Mesothelial cell of epicardium (in vitro differentiated cells): Measurements from ENCODE around the gene OR2H2. TPM values are rescaled to one million over a fixed set of nuclear protein-coding genes. Genes with fewer than 3 reads are reported as not detected.

Source experiments
- DNase-seq, 2 experiments: peaks; one replicate each; pipeline ENCODE4 v3.0.0; 2021; ENCODE audit warnings: low spot score in 2 of 2; ENCODE audit not compliant: unreplicated experiment in 2 of 2
- H3K27ac Mint-ChIP-seq: 2 replicates; pipeline ENCODE4 v1.8.0; 2021; ENCODE audit warnings: mixed read lengths
- H3K27me3 Mint-ChIP-seq: 2 replicates; pipeline ENCODE4 v1.8.0; 2021; ENCODE audit warnings: low read depth, mixed read lengths
- H3K36me3 Mint-ChIP-seq: 2 replicates; pipeline ENCODE4 v1.8.0; 2021; ENCODE audit warnings: mixed read lengths
- H3K4me1 Mint-ChIP-seq: 2 replicates; pipeline ENCODE4 v1.8.0; 2021; ENCODE audit warnings: mixed read lengths
- H3K4me3 Mint-ChIP-seq: 2 replicates; pipeline ENCODE4 v1.8.0; 2021; ENCODE audit warnings: mild to moderate bottlenecking, moderate library complexity, mixed read lengths
- H3K9me3 Mint-ChIP-seq: 2 replicates; pipeline ENCODE4 v1.8.0; 2021; ENCODE audit warnings: mixed read lengths
- CTCF ChIP-seq: fragments of 200-600 bp; sonication (generic); IDR thresholded peaks from one replicate; pipeline ENCODE4 v1.5.0; 2021; ENCODE audit warnings: antibody characterized with exemption; ENCODE audit not compliant: unreplicated experiment
- total RNA-seq: library from RNA; stranded (reverse); gene quantifications from 3 replicates; pipeline ENCODE4 v1.2.1, GENCODE V29; 2021

OR2H2 gene
- total RNA-seq, 1 donor from 2014 or later, result not detected

- TF ChIP-seq CTCF, result no peak
- H3K36me3 Mint-ChIP-seq, result no peaks in the 10 kb centered on the region
- peaks cover 4% of the 10 kb centered on the region for H3K27me3 Mint-ChIP-seq
- no peaks in the 10 kb centered on the region for H3K9me3 Mint-ChIP-seq
- peaks cover 11% of the 10 kb centered on the region for H3K4me1 Mint-ChIP-seq
- H3K27ac Mint-ChIP-seq, result no peak overlapping the region
- DNase-seq, result no peak
- no peak overlapping the region for H3K4me3 Mint-ChIP-seq
Observed at GRCh38 chr6:29637247-29637646, 52.3 kb downstream of the OR2H2 start.

Other genes starting within 250 kb of the OR2H2 start
- gene OR5V1, start 216.3 kb upstream of the OR2H2 start, total RNA-seq, result not detected in 3 replicates
- not detected in 3 replicates for gene OR12D3, start 209.8 kb upstream of the OR2H2 start, total RNA-seq
- gene OR12D2, start 189.5 kb upstream of the OR2H2 start, total RNA-seq, result not detected in 3 replicates
- not detected in 3 replicates for gene OR12D1, start 170.2 kb upstream of the OR2H2 start, total RNA-seq
- gene OR10C1, start 145.8 kb upstream of the OR2H2 start, total RNA-seq, result not detected in 3 replicates
- gene OR11A1, start 128.1 kb upstream of the OR2H2 start, total RNA-seq, result not detected in 3 replicates
- not detected in 3 replicates for gene OR2H1, start 128.0 kb upstream of the OR2H2 start, total RNA-seq
- not detected in 3 replicates for gene MAS1L, start 97.2 kb upstream of the OR2H2 start, total RNA-seq
- 0.47 to 0.50 TPM (median 0.49 TPM) in 3 replicates for gene UBD, start 25.4 kb upstream of the OR2H2 start, total RNA-seq
- 130 to 138 TPM (median 134 TPM) in 3 replicates for gene GABBR1, start 48.1 kb downstream of the OR2H2 start, total RNA-seq
- 0.65 to 1.4 TPM (median 0.82 TPM) in 3 replicates for gene MOG, start 72.0 kb downstream of the OR2H2 start, total RNA-seq
- gene ZFP57, start 96.0 kb downstream of the OR2H2 start, total RNA-seq, result 0.11 TPM in 2 of 3 replicates, not detected in the other
- 2.0 to 2.5 TPM (median 2.1 TPM) in 3 replicates for gene HLA-F, start 138.3 kb downstream of the OR2H2 start, total RNA-seq
- gene HLA-G, start 242.7 kb downstream of the OR2H2 start, total RNA-seq, result 0.29 to 0.70 TPM (median 0.56 TPM) in 3 replicates